NCI-H1930 (cell line): ENCODE data around the gene CACHD1.

Experiments used
- DNase-seq, 2 experiments: peaks; one replicate each; lab custom pipeline; 2025; lab: John Stamatoyannopoulos, UW

CACHD1 gene

GRCh38 chr1:64469977-64470664, at the start of gene CACHD1:
TSS of gene CACHD1 (plus strand) at chr1:64470129. CDS start at chr1:64470745, 616 bp downstream.
- peak; percentile 51 to 58 for DNase-seq

DNA sequence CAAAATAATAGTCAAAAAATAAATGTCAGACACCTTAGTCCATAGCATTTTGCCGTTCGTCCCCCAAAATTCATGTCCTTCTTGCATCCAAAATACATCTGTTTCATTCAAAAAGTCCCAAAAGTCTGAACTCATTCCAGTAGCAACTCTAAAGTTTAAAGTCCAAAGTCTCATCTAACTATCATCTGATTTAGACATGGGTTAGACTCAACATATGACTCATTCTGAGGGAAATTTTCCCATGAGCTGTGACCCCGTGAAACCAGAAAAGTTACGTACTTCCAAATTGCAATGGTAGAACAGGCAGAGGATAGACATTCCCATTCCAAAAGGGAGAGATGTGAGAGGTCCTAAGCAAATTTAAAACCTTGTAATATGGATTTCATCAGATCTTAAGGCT, 48.6 kb upstream of the CACHD1 start:
- DNase-seq = no peak

DNA sequence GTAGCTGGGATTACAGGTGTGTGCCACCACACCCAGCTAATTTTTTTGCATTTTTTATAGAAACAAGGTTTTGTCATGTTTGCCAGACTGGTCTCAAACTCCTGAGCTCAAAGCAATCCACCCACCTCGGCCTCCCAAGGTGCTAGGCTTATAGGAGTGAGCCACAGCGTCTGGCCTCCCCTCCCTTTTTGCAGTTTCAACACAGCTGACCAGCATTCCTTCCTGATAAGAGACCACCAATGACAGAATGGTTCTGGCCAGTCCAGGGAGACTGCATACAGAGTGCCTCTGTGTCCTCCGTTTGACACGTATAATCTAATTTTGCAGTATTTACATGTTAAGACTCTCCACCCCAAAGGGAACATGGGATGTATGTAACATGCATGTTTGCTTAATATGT, 46.4 kb upstream of the CACHD1 start:
- no peak for DNase-seq

- DNase-seq = no peak
These were observed 45.5 kb upstream of the CACHD1 start for GRCh38 chr1:64424412-64424811.

GRCh38 chr1:64425521-64425920, 44.4 kb upstream of the CACHD1 start:
- DNase-seq = no peak

DNA sequence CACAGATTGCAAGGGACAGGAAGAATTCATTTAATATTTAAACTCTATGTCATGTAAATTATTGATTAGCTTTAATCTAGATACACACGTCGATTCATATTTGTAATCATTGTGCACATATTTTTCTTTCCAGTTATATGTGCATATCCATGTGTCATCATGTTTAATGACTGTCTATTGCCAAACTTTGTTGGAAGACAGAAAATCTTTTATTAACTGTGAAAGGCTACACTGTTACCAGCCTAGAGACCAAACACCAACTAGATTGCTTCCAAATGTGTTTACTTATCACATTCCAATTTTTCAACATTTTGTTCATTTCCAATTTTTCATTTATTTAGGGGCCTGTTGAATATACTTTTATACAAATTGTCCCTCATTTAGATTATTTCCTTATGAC, 43.2 kb upstream of the CACHD1 start:
- DNase-seq = no peak

DNA sequence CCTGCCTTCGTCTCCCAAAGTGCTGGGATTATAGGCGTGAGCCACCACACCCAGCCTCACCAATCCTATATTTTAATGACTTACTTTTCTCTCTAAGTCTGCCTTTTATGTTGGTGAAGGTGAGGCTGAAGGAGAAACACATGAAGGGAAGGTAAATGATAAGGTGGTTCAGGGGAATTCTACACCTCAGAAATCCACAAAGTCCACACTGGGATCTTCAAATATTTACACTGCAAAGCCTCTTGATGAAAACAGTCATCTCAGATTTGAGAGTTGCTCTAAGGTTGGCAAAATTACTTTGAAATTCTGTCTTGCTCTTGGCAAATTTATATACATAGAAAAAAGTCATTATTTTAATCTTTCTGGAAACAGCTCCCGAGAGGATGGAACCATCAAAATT, 42.0 kb upstream of the CACHD1 start:
- DNase-seq = no peak

GRCh38 chr1:64433308-64433707, 36.6 kb upstream of the CACHD1 start:
- no peak for DNase-seq

DNA sequence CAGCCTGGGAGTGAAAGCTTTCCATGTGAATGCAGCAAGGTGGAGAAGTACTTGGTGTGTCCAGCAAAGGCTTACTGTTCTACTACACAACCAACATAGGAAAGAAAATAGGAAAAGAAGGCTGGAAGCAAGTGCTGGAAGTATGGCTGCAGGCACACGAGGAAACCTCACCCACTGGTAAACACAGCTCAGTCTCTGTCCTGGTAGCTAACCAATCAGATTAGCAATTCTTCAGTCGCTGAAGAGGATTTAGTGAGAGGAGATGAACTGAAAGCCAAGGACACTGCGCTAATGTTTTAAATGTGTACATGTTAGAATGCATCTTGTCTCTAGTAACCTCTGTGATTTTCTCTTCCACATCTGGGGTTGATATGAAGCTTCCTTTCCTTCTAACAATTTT, 36.2 kb upstream of the CACHD1 start:
- no peak for DNase-seq

DNA sequence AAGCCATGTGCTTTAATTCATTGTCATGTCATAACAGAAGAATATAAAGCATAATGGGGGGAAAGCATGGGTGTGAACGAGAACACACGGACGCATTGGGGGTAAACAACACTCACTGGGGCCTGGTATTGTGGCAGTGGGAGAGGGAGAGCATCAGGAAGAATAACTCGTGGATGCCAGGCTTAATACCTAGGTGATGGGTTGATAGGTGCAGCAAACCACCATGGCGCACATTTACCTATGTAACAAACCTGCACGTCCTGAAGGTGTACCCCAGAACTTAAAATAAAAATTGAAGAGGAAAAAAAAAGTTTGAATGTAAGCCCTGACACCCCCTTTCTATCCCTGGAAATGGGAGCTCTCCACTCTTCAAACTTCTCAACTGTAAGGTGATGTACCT, 34.9 kb upstream of the CACHD1 start:
- DNase-seq = no peak

DNA sequence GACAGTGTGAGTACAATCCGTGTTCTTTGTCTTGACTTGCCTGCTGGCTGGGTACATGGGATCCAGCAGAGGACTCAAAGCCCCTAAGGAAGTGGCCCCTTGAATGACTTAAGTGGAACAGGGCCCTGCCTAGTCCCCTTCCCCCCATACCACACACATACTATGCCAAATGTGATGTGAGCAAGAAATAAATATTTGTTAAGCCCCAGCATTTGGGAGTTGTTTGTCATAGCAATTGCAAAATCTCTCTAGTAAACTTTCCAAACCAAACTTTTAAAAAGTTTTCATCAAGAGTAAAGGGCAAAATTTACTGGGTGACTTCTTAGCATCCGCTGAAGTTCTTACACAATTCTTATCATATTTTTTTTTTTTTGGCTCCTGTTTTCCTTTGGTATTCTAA, 32.5 kb upstream of the CACHD1 start:
- no peak for DNase-seq

DNA sequence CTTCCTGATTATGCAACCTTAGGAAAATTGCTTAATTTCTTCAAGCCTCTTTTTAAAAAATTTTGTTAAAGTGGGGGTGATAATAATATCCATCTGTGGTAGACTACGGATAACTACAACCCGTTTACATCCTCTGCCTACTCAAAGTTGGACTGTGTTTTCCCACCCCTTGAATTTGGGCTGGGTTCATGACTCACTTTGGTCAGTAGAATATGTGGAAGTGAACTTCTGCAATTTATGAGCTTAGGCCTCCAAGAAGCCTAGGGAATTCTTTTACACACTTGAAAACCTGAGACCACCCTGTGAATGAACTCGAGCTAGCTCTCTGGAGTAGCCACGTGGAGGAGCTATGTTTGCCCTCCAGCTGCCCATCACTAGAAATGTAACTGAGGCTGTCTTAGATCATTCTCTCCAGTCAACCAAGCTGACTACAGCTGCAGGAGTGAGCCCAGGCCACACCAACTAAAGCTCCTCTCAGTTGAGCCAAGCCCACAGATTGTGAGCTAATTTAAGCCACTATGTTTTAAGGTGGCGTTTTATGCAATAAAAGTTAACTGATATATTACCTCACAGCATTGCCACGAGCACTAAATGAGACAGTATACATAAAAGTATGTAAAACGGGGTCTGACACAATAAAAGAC, 29.6 kb upstream of the CACHD1 start:
- no peak for DNase-seq

DNA sequence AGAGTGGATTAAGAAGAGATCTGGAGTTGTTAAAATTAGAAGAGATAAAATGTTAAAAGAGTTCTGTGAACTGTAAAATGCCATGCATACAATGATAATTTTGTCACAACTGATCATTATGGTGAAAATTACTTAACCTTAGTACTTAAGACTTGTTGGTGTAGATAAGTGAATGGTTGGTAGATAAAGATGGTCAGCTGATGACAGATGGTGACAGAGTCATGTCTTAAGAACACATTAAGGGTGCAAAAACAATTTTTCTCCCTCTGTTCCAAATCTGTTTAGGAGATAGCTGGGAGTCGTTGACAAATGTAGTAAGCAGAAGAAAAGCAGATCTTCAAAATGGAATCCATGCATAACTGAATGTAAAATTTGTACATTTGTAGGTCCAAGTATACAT, 18.5 kb upstream of the CACHD1 start:
- DNase-seq = no peak

DNA sequence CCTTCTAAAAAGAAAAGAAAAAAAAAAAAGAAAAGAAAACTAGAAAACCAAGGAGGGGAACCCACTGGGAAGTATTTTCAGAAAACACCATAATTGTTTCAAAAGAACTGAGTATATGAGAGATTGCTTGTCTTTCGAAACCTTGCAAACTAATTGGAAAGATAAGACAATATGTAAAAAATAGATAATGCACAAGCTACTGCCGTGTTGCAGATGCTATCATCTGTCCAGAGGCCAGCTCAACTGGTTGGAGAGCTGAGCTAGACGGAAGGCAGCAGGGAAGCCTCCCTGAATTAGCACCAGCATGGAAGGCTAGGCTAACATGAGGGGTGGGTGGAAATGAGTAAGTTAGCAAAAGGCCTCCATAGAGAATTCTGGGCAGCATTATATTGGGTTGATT, 16.2 kb upstream of the CACHD1 start:
- no peak for DNase-seq

- no peak for DNase-seq
These were observed 11.0 kb upstream of the CACHD1 start for GRCh38 chr1:64458915-64459314.

GRCh38 chr1:64459743-64460142, 10.2 kb upstream of the CACHD1 start:
- DNase-seq = no peak

GRCh38 chr1:64466033-64466432, 3.9 kb upstream of the CACHD1 start:
- no peak for DNase-seq

GRCh38 chr1:64469116-64469976, 583 bp upstream of the CACHD1 start:
- no peak for DNase-seq

GRCh38 chr1:64470665-64471217, 812 bp downstream of the CACHD1 start:
- no peak for DNase-seq

GRCh38 chr1:64471218-64472039, 1.5 kb downstream of the CACHD1 start:
- DNase-seq = peak; percentile 14 to 18

DNA sequence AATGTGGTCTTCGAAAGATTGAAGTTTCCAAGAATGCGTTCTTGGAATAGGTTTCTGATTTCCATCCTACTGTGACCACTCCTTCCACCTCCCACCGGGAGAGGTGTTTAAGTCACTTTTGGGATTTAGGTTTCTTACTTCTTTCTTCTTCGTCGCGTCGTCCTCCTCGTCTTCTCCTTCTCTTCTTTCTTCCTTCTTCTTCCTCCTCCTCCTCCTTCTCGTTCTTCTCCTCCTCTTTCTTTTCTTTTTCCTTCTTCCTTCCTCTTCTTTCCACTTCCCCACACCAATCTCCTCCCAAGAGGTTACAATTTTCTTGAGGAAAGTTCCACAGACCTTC, 2.1 kb downstream of the CACHD1 start:
- no peak for DNase-seq

DNA sequence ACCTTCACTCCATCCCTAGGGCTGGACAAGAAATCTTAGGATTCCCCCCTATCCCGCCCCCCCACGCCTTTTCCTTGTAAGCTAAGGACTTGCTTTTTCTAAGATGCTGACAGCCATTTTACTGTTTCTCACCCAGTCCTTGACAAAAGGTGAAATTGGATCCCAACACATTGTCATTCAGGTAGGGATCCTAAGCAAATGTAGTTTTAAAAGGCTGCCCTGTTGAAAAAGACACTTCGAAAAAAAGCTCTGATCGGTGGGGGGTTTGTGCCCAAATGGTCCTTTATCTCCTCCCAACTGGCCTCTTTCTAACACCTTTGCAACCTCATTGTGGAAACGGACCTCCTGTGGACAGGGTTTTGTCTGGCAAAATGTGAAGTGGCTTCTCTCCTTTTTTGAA, 2.9 kb downstream of the CACHD1 start:
- DNase-seq = no peak
